Measurements from ENCODE around the gene WDR7.

The WDR7 gene

DNA sequence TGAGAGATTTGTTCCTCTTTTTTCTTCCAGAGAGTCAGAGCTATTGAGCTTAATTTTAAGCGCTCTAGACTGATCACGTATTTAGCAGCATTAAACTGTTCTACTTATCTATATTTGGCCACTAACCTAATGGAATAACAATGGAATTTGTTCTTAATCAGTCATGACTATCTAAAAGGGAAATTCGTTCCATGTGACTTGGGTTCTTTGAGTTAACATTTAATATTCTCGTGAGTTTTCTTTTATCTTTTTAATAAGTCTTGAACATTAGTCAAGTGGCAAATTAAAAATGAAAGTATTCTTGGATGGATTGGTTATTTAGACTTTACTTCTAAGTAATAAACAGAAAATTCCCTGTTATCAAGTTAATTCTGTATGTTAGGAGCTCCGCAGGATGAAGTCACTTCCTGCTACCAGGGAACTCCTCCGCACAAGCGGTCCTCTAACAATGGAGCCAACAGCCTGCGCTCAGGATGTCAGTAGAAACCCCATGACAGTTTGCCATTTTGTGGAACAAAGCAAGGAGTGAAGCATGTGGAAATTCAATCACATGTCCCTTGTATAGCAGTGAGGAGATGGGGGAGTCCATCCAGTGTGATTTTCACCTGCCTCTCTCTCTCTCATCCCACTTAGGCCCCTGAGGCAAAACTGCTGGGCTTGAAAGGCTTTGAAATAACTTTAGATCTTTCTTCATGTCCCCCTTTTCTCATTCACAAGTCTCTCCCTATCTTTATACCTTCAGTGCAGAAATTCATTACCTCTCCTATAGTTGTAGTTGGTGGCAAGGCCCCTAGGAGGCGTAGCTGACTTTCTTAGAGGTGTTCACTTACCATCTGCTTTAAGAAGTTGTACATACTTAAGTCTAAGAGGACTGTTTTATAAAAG lies 138.1 kb downstream of the WDR7 start:
- no peak overlapping the region for H3K4me3 Mint-ChIP-seq
- H3K27me3 Mint-ChIP-seq, result no peaks in the 10 kb centered on the region
- H3K4me1 Mint-ChIP-seq, result no peaks in the 10 kb centered on the region
- H3K36me3 Mint-ChIP-seq, result peaks cover 6% of the 10 kb centered on the region
- H3K27ac Mint-ChIP-seq, result no peak overlapping the region
- no peaks in the 10 kb centered on the region for H3K9me3 Mint-ChIP-seq

- Mint-ChIP-seq H3K9me3 (no peaks in the 10 kb centered on the region), H3K27me3 (no peaks in the 10 kb centered on the region), H3K36me3 (peaks cover 8% of the 10 kb centered on the region), H3K27ac (no peak overlapping the region), H3K4me1 (no peaks in the 10 kb centered on the region), H3K4me3 (no peak overlapping the region)
These were observed 138.7 kb downstream of the WDR7 start for GRCh38 chr18:56789889-56790180.

DNA sequence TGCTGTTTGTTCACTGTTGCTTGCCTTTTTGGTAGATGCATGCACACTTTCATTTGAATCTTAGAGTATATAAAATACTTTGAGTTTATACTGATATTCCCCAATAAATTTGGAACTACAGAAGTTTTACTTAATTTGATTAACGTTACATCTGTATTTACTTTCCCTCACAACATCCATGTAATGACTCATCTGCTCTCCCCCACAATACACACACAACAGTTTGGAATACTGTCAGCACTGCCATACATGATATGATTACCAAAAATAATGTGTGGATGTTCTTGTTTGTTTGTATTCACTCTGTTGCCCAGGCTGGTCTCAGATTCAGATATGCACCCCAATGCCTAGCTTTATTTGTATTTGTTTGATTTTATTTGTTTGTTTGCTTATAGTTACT lies 144.2 kb downstream of the WDR7 start:
- no peaks in the 10 kb centered on the region for H3K27me3 Mint-ChIP-seq
- no peaks in the 10 kb centered on the region for H3K4me1 Mint-ChIP-seq
- no peak overlapping the region for H3K4me3 Mint-ChIP-seq
- H3K9me3 Mint-ChIP-seq, result no peaks in the 10 kb centered on the region
- H3K27ac Mint-ChIP-seq, result no peak overlapping the region
- peaks cover 18% of the 10 kb centered on the region for H3K36me3 Mint-ChIP-seq

GRCh38 chr18:56799756-56800155 lies 148.6 kb downstream of the WDR7 start:
- Mint-ChIP-seq H3K4me3 (no peak overlapping the region), H3K27ac (no peak overlapping the region), H3K9me3 (no peaks in the 10 kb centered on the region), H3K27me3 (no peaks in the 10 kb centered on the region), H3K4me1 (no peaks in the 10 kb centered on the region), H3K36me3 (peaks cover 31% of the 10 kb centered on the region)

DNA sequence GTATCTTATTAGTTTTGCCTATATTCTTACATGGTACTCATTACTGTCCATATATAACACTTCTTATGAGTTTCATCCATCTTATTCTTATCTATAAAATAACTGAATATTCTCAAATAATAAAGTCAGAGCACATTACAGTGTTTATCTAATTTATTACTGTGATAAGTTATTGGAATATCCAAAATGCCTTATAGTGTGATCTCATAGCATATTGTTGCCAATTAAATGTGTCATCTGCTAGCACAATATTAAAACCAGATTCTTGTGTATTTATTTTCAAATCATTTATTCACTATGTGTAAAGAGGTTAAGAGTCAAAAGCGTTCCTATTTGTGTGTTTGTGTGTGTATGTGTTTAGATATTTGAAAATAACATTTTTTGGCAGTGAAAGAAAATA lies 151.9 kb downstream of the WDR7 start:
- H3K27me3 Mint-ChIP-seq, result no peaks in the 10 kb centered on the region
- no peak overlapping the region for H3K4me3 Mint-ChIP-seq
- H3K36me3 Mint-ChIP-seq, result peaks cover 34% of the 10 kb centered on the region
- no peaks in the 10 kb centered on the region for H3K4me1 Mint-ChIP-seq
- H3K9me3 Mint-ChIP-seq, result no peaks in the 10 kb centered on the region
- H3K27ac Mint-ChIP-seq, result no peak overlapping the region

- H3K9me3 Mint-ChIP-seq, result no peaks in the 10 kb centered on the region
- H3K36me3 Mint-ChIP-seq, result peaks cover 31% of the 10 kb centered on the region
- H3K27ac Mint-ChIP-seq, result no peak overlapping the region
- H3K4me1 Mint-ChIP-seq, result no peaks in the 10 kb centered on the region
- H3K4me3 Mint-ChIP-seq, result no peak overlapping the region
- no peaks in the 10 kb centered on the region for H3K27me3 Mint-ChIP-seq
These were observed 153.2 kb downstream of the WDR7 start for GRCh38 chr18:56804395-56804794.

DNA sequence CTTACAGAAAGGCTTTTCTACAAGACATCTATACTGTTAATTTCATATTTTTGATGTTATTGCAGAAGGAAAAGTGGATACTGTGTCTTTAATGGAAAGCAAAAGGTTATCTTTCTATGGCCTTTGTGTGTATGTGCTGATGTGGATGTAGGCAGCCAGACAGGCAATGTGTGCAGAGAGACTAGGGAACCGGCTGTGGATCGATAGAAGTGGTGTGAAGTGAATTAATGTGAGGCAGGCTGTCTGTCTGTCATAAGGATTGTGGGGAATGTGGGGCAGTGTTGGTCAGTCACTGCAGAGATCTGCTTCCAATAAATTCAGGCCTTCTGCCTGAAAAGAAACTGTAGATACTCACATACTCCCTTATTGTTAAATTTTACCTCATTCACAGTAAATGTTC lies 156.7 kb downstream of the WDR7 start:
- peaks cover 15% of the 10 kb centered on the region for H3K36me3 Mint-ChIP-seq
- H3K27ac Mint-ChIP-seq, result no peak overlapping the region
- H3K4me3 Mint-ChIP-seq, result no peak overlapping the region
- no peaks in the 10 kb centered on the region for H3K27me3 Mint-ChIP-seq
- H3K9me3 Mint-ChIP-seq, result no peaks in the 10 kb centered on the region
- H3K4me1 Mint-ChIP-seq, result no peaks in the 10 kb centered on the region

DNA sequence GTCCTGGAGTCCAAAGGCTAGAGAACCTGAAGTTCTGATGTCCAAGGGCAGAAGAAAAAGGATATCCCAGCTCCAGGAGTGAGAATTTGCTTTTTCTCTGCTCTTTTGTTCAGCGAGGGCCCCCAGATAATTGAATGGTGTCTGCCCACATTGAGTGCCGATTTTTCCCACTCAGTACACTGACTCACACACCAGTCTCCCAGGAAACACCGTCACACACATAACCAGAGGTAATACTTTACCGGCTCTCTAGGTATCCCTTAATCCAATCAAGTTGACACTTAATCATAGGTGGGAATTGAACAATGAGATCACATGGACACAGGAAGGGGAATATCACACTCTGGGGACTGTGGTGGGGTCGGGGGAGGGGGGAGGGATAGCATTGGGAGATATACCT lies 161.5 kb downstream of the WDR7 start:
- H3K4me3 Mint-ChIP-seq, result no peak overlapping the region
- H3K27ac Mint-ChIP-seq, result no peak overlapping the region
- peaks cover 9% of the 10 kb centered on the region for H3K36me3 Mint-ChIP-seq
- H3K9me3 Mint-ChIP-seq, result no peaks in the 10 kb centered on the region
- H3K4me1 Mint-ChIP-seq, result no peaks in the 10 kb centered on the region
- H3K27me3 Mint-ChIP-seq, result no peaks in the 10 kb centered on the region

GRCh38 chr18:56815926-56816325 lies 164.8 kb downstream of the WDR7 start:
- Mint-ChIP-seq H3K9me3 (no peaks in the 10 kb centered on the region), H3K36me3 (peaks cover 11% of the 10 kb centered on the region), H3K4me1 (no peaks in the 10 kb centered on the region), H3K4me3 (no peak overlapping the region), H3K27ac (no peak overlapping the region), H3K27me3 (no peaks in the 10 kb centered on the region)

GRCh38 chr18:56823986-56824565 lies 172.9 kb downstream of the WDR7 start:
- Mint-ChIP-seq H3K36me3 (peaks cover 15% of the 10 kb centered on the region), H3K4me1 (peaks cover 20% of the 10 kb centered on the region), H3K4me3 (no peak overlapping the region), H3K27me3 (no peaks in the 10 kb centered on the region), H3K27ac (no peak overlapping the region), H3K9me3 (no peaks in the 10 kb centered on the region)

GRCh38 chr18:56825321-56825720 lies 174.2 kb downstream of the WDR7 start:
- H3K27ac Mint-ChIP-seq, result no peak overlapping the region
- H3K36me3 Mint-ChIP-seq, result peaks cover 23% of the 10 kb centered on the region
- H3K4me3 Mint-ChIP-seq, result no peak overlapping the region
- H3K4me1 Mint-ChIP-seq, result peaks cover 20% of the 10 kb centered on the region
- no peaks in the 10 kb centered on the region for H3K27me3 Mint-ChIP-seq
- H3K9me3 Mint-ChIP-seq, result no peaks in the 10 kb centered on the region

DNA sequence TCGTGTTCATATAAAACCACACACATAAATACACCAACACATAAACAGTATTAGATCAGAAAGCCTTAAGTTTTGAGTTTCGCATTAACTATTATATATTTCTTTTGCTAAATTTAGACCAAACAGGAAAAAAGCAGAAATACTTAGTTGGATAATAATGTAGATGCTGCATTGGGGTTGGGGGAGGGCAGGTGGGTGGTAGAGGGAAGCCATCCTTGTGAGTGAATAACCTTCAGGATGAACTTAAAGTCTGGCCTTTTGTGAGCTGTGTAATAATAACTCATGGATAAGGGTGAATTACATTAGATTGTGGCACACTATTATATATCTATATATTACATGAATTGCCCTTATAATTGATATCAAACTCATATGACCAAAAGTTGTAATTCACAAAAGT lies 174.7 kb downstream of the WDR7 start:
- Mint-ChIP-seq H3K27ac (no peak overlapping the region), H3K9me3 (no peaks in the 10 kb centered on the region), H3K27me3 (no peaks in the 10 kb centered on the region), H3K4me1 (peaks cover 20% of the 10 kb centered on the region), H3K4me3 (no peak overlapping the region), H3K36me3 (peaks cover 23% of the 10 kb centered on the region)

DNA sequence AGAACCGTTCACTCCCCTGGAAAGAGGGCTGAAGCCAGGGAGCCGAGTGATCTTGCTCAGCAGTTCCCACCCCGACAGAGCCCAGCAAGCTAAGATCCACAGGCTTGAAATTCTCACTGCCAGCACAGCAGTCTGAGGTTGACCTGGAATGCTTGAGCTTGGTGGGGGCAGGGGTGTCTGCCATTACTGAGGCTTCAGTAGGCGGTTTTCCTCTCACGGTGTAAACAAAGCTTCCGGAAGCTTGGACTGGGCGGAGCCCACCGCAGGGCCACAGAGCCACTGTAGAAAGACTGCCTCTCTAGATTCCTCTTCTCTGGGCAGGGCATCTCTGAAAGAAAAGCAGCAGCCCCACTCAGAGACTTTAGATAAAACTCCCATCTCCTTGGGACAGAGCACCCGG lies 180.8 kb downstream of the WDR7 start:
- no peak overlapping the region for H3K4me3 Mint-ChIP-seq
- no peaks in the 10 kb centered on the region for H3K27me3 Mint-ChIP-seq
- H3K4me1 Mint-ChIP-seq, result no peaks in the 10 kb centered on the region
- peaks cover 27% of the 10 kb centered on the region for H3K36me3 Mint-ChIP-seq
- no peaks in the 10 kb centered on the region for H3K9me3 Mint-ChIP-seq
- no peak overlapping the region for H3K27ac Mint-ChIP-seq

DNA sequence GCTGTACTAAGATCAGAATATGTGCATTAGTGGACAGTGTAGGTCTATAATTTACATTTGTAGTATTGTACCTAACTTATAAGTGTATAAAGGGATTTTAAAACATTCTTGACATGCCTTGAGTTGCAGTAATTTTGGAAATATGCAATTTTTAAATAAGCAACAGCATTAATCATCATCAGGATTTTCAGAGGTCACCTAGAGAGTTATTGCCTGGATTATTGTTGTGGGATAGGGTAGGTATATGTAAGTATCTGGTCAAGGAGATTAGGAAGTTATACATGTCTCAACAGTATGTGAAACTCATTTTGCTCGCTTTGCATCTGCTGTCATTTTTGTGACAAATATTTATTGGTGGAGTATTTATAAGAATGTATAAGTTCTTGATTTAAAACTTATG lies 184.2 kb downstream of the WDR7 start:
- H3K9me3 Mint-ChIP-seq, result no peaks in the 10 kb centered on the region
- H3K4me3 Mint-ChIP-seq, result no peak overlapping the region
- H3K4me1 Mint-ChIP-seq, result no peaks in the 10 kb centered on the region
- H3K36me3 Mint-ChIP-seq, result peaks cover 21% of the 10 kb centered on the region
- H3K27ac Mint-ChIP-seq, result no peak overlapping the region
- no peaks in the 10 kb centered on the region for H3K27me3 Mint-ChIP-seq

DNA sequence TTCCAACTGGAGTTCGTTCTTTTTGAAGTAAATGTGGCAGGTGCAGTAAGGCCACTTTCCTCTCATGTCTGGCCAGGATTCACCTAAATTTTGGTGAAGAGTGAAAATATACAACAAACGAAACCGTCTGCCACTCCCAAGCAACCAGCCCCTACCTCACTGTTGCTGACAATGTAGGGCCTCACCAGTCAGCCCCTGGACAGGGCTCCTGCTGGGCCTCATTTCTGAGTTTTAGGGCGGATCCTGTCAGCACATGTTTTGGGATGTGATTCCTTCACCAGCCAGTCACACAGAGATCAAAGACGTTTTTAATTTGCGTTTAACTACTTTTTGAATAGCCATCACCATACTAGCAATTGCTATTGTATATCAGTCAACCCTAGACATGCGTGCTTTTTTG lies 185.0 kb downstream of the WDR7 start:
- Mint-ChIP-seq H3K4me1 (no peaks in the 10 kb centered on the region), H3K4me3 (no peak overlapping the region), H3K36me3 (peaks cover 19% of the 10 kb centered on the region), H3K9me3 (no peaks in the 10 kb centered on the region), H3K27me3 (no peaks in the 10 kb centered on the region), H3K27ac (no peak overlapping the region)

DNA sequence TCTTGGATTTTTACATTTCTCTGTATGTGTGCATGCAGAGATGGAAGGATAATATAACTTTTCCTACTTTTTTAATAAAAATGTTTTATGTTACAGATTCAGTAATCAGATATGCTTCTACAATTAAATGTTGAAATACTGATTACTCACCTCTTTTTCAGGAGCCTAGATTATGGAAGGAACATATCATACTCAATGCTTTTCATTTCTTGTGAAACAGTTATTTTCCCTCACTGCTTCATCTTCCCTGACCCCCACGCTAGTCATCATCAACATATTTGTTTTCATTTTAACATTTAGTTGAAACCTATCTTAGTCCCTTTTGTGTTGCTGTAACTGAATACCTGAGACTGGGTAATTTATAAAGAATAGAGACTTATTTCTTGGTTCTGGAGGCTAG lies 190.7 kb downstream of the WDR7 start:
- no peak overlapping the region for H3K4me3 Mint-ChIP-seq

DNA sequence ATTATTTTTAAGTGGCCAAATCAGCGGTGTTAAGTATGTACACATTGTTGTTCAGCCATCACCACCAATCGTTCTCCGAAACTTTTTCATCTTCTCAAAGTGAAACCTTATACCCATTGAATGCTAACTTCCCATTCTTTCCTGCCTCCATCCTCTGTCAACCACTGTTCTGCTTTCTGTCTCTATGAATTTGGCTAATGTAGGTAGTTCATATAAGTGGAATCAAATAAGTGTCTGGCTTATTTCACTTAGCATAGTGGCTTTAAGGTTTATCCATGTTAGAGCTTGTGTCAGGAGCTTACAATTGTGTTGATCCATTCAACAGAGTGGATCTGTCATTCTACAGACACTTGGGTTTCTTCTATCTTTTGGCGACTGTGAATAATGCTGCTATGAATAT lies 192.1 kb downstream of the WDR7 start:
- Mint-ChIP-seq H3K9me3 (no peaks in the 10 kb centered on the region), H3K4me1 (no peaks in the 10 kb centered on the region)

More for the DNA sequence above, 190.7 kb downstream of the WDR7 start:
- H3K4me1 Mint-ChIP-seq, result no peaks in the 10 kb centered on the region
- peaks cover 17% of the 10 kb centered on the region for H3K36me3 Mint-ChIP-seq
- H3K9me3 Mint-ChIP-seq, result no peaks in the 10 kb centered on the region
- H3K27ac Mint-ChIP-seq, result no peak overlapping the region
- H3K27me3 Mint-ChIP-seq, result no peaks in the 10 kb centered on the region

More for the DNA sequence above, 192.1 kb downstream of the WDR7 start:
- Mint-ChIP-seq H3K27me3 (no peaks in the 10 kb centered on the region), H3K27ac (no peak overlapping the region), H3K36me3 (peaks cover 21% of the 10 kb centered on the region), H3K4me3 (no peak overlapping the region)
